B cell (primary cell): ENCODE data around the gene PTGFRN.

ENCODE experiments used
- EZH2 ChIP-seq: IDR thresholded peaks from 2 replicates; pipeline ENCODE4 v1.6.1; 2012; ENCODE audit warnings: borderline replicate concordance, low read depth, mild to moderate bottlenecking, moderate library complexity, low read length; ENCODE audit not compliant: insufficient read depth, poor library complexity, severe bottlenecking
- TF ChIP-seq, protein P1 (sequence below): fragments of 200-600 bp; IDR thresholded peaks from one replicate; pipeline ENCODE4 v1.8.0; 2022; ENCODE audit warnings: antibody characterized with exemption, mild to moderate bottlenecking

DNA sequence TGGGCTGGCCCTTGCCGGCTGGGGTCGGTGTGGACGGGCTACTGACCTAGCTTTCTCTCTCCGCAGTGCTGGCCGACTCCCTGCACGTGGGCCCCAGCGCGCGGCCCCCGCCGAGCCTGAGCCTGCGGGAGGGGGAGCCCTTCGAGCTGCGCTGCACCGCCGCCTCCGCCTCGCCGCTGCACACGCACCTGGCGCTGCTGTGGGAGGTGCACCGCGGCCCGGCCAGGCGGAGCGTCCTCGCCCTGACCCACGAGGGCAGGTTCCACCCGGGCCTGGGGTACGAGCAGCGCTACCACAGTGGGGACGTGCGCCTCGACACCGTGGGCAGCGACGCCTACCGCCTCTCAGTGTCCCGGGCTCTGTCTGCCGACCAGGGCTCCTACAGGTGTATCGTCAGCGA is 34.9 kb downstream of the PTGFRN start:
- TF ChIP-seq, protein P1, sequence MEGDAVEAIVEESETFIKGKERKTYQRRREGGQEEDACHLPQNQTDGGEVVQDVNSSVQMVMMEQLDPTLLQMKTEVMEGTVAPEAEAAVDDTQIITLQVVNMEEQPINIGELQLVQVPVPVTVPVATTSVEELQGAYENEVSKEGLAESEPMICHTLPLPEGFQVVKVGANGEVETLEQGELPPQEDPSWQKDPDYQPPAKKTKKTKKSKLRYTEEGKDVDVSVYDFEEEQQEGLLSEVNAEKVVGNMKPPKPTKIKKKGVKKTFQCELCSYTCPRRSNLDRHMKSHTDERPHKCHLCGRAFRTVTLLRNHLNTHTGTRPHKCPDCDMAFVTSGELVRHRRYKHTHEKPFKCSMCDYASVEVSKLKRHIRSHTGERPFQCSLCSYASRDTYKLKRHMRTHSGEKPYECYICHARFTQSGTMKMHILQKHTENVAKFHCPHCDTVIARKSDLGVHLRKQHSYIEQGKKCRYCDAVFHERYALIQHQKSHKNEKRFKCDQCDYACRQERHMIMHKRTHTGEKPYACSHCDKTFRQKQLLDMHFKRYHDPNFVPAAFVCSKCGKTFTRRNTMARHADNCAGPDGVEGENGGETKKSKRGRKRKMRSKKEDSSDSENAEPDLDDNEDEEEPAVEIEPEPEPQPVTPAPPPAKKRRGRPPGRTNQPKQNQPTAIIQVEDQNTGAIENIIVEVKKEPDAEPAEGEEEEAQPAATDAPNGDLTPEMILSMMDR = no peak
- TF ChIP-seq EZH2 = no peak
